Astrocyte (in vitro differentiated cells and primary cell): ENCODE data around the gene SEMA4B.

Source experiments
- CTCF ChIP-seq: IDR thresholded peaks from 2 replicates; pipeline ENCODE4 v1.5.1; 2011; ENCODE audit warnings: low read depth, mild to moderate bottlenecking, inconsistent platforms, low read length, moderate library complexity; ENCODE audit not compliant: insufficient read depth
- EZH2 ChIP-seq: IDR thresholded peaks from 2 replicates; pipeline ENCODE4 v1.6.1; 2012; ENCODE audit warnings: mild to moderate bottlenecking, low read length, inconsistent platforms; ENCODE audit not compliant: insufficient read depth

- TF ChIP-seq EZH2 = no peak
- TF ChIP-seq CTCF = no peak
Observed at GRCh38 chr15:90227336-90227735, 26.2 kb downstream of the SEMA4B start.
